Medulla oblongata (tissue), 1 donor: ENCODE measurements around the gene ZBTB24.

Source experiments
- DNase-seq: peaks from one replicate; pipeline ENCODE4 v3.0.0-alpha.2; 2015; ENCODE audit errors: extremely low spot score

ZBTB24 gene

GRCh38 chr6:109451376-109451775 is 31.6 kb downstream of the ZBTB24 start:
- no peak for DNase-seq

GRCh38 chr6:109450801-109451200 is 32.2 kb downstream of the ZBTB24 start:
- no peak for DNase-seq

- DNase-seq = no peak
Observed at GRCh38 chr6:109449795-109450673, 33.0 kb downstream of the ZBTB24 start.

GRCh38 chr6:109449064-109449794 is 33.8 kb downstream of the ZBTB24 start:
- no peak for DNase-seq

GRCh38 chr6:109448615-109449014 is 34.4 kb downstream of the ZBTB24 start:
- no peak for DNase-seq

GRCh38 chr6:109447878-109448555 is 35.0 kb downstream of the ZBTB24 start:
- no peak for DNase-seq

GRCh38 chr6:109447087-109447486 is 35.9 kb downstream of the ZBTB24 start:
- DNase-seq = no peak

- DNase-seq = no peak
Observed at GRCh38 chr6:109446541-109446940, 36.5 kb downstream of the ZBTB24 start.

- DNase-seq = no peak
Observed at GRCh38 chr6:109446072-109446471, 36.9 kb downstream of the ZBTB24 start.

GRCh38 chr6:109445382-109445781 is 37.6 kb downstream of the ZBTB24 start:
- no peak for DNase-seq

GRCh38 chr6:109443425-109443950 is 39.5 kb downstream of the ZBTB24 start:
- no peak for DNase-seq

GRCh38 chr6:109442393-109442924 is 40.6 kb downstream of the ZBTB24 start:
- no peak for DNase-seq

- DNase-seq = no peak
Observed at GRCh38 chr6:109441069-109441816, 41.8 kb downstream of the ZBTB24 start.

- DNase-seq = peak; percentile 93
Observed at GRCh38 chr6:109440331-109441068, 42.5 kb downstream of the ZBTB24 start, which contains the start of the genes PPIL6 and SMPD2. Gene PPIL6 (minus strand): TSS chr6:109440628. CDS start chr6:109440590, 38 bp downstream. Gene SMPD2 (plus strand): TSS chr6:109440724. CDS start chr6:109441122, 398 bp downstream.

- DNase-seq = no peak
Observed at GRCh38 chr6:109436041-109436440, 47.0 kb downstream of the ZBTB24 start.

- no peak for DNase-seq
Observed at GRCh38 chr6:109434456-109434855, 48.6 kb downstream of the ZBTB24 start.

- no peak for DNase-seq
Observed at GRCh38 chr6:109429496-109429895, 53.5 kb downstream of the ZBTB24 start.

GRCh38 chr6:109428889-109429477 is 54.0 kb downstream of the ZBTB24 start:
- no peak for DNase-seq

- DNase-seq = no peak
Observed at GRCh38 chr6:109424946-109425345, 58.1 kb downstream of the ZBTB24 start.

- no peak for DNase-seq
Observed at GRCh38 chr6:109421184-109421583, 61.8 kb downstream of the ZBTB24 start.
